NCI-H1417 treated with DMSO at 0.1 percent for 48 hours (cell line): ENCODE measurements around the gene UMODL1.

Experiments used
- DNase-seq: peaks from one replicate; lab custom pipeline; 2025; lab: John Stamatoyannopoulos, UW

The UMODL1 gene

GRCh38 chr21:42190486-42190863 is 119.4 kb downstream of the UMODL1 start:
- DNase-seq: no peak

DNA sequence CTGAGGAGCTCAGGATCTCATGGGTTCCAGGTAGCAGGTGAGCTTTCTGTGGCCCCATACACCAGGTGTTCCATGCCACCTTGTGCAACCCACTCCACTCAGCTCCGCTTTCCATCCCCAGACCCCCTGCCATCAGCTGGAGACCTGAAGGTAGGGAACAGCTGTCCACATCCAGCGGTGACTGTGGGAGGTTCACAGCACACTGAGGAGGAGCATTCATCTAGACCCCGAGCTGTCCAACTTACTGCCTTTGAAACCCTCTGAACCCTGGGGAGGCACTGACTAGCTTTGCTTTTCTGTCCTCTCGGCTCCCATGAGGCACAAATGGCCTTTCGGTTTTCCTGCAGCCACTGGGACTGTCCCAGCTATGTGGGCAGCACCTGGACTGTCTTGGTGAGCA is 119.9 kb downstream of the UMODL1 start:
- no peak for DNase-seq

DNA sequence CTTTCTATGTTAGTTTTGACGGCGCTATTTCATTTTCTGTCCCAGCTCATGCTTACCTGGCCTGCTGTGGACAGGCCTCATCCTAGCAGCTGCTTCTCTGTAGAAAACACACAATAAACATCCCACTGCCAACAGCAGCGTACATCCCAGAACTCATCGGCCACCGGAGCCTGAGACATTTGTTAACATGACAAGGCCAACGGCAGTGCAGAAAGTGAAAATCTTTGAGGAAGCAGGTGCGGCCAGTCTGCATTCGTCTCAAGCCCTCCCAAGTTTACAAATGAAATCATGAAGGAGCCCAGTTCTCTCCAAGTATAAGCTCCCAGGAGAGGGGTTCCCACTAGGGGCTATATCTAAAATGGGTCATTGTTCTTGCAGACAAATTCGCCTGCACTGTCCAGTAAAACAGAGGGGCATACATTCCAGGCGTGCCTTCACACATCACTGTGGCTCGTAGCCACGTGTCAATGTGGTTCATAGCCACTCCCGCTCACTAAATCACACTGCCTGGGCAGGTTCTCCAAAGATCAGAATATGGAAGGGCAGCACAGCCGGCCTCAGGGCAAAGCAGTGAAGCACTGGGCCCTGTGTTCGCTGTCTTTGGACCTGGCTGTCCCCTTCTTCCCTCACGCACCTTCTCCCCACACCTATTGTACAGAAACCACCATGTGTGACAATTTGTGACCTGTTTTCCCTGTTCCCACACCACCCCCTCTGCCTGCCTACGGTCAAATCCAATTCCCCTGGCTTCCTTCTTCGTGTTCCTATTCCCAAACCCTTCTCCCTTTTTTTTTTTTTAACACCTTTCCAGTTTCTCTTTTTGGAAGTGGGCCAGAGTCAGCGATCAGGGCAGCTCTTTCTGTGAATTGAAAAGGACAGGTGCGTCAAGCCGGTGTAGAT is 120.8 kb downstream of the UMODL1 start:
- DNase-seq: no peak
